Trophoblast cell (in vitro differentiated cells and primary cell): Measurements from ENCODE around the gene PGAP3.

Experiments
- DNase-seq, 2 donors: peaks; one replicate each; pipeline ENCODE4 v3.0.0-alpha.2; 2016
- H2AFZ ChIP-seq: 2 replicates; pipeline ENCODE4 v1.6.1; 2013; ENCODE audit warnings: low read length, moderate library complexity, mild to moderate bottlenecking; ENCODE audit not compliant: insufficient read depth, poor library complexity
- H2AK5ac ChIP-seq: 2 replicates; pipeline ENCODE4 v1.6.1; 2013; ENCODE audit warnings: mild to moderate bottlenecking, low read length
- H2BK120ac ChIP-seq: 2 replicates; pipeline ENCODE4 v1.6.1; 2013; ENCODE audit warnings: low read length, mild to moderate bottlenecking, moderate library complexity; ENCODE audit not compliant: insufficient read depth, poor library complexity
- H2BK12ac ChIP-seq: 2 replicates; pipeline ENCODE4 v1.6.1; 2013; ENCODE audit warnings: mild to moderate bottlenecking, low read length, moderate library complexity
- H2BK5ac ChIP-seq: 2 replicates; pipeline ENCODE4 v1.6.1; 2013; ENCODE audit warnings: low read length, low read depth, moderate library complexity, mild to moderate bottlenecking; ENCODE audit not compliant: poor library complexity
- H3K14ac ChIP-seq: 2 replicates; pipeline ENCODE4 v1.6.1; 2013; ENCODE audit warnings: mild to moderate bottlenecking, low read length
- H3K18ac ChIP-seq: 2 replicates; pipeline ENCODE4 v1.6.1; 2013; ENCODE audit warnings: mild to moderate bottlenecking, low read length
- H3K23ac ChIP-seq: 2 replicates; pipeline ENCODE4 v1.6.1; 2013; ENCODE audit warnings: low read length
- H3K27ac ChIP-seq: 2 replicates; pipeline ENCODE4 v1.5.1; 2013; ENCODE audit warnings: low read depth, mild to moderate bottlenecking, inconsistent platforms, low read length, moderate library complexity
- H3K27me3 ChIP-seq: 2 replicates; pipeline ENCODE4 v1.6.1; 2013; ENCODE audit warnings: inconsistent platforms, mild to moderate bottlenecking, low read length, moderate library complexity; ENCODE audit not compliant: insufficient read depth
- H3K36me3 ChIP-seq, 2 experiments: 1 replicate in 1 of 2; 2 replicates in 1 of 2; pipeline ENCODE4 v1.6.1; 2013; ENCODE audit warnings: low read length in 2 of 2, mild to moderate bottlenecking in 2 of 2, moderate library complexity in 1 of 2; ENCODE audit not compliant: insufficient read depth in 2 of 2, control insufficient read depth in 1 of 2
- H3K4ac ChIP-seq: 2 replicates; pipeline ENCODE4 v1.6.1; 2013; ENCODE audit warnings: low read depth, mild to moderate bottlenecking, low read length, moderate library complexity
- H3K4me1 ChIP-seq, 2 experiments: 1 replicate in 1 of 2; 2 replicates in 1 of 2; pipeline ENCODE4 v1.6.1; 2013; ENCODE audit warnings: low read length in 2 of 2, mild to moderate bottlenecking in 2 of 2, moderate library complexity in 1 of 2; ENCODE audit not compliant: insufficient read depth in 2 of 2, control insufficient read depth in 1 of 2
- H3K4me2 ChIP-seq: 2 replicates; pipeline ENCODE4 v1.6.1; 2013; ENCODE audit warnings: inconsistent platforms, mild to moderate bottlenecking, low read length, moderate library complexity
- H3K4me3 ChIP-seq: 2 replicates; pipeline ENCODE4 v1.5.1; 2013; ENCODE audit warnings: mild to moderate bottlenecking, low read depth, low read length, inconsistent platforms
- H3K79me1 ChIP-seq: one replicate; pipeline ENCODE4 v1.6.1; 2013; ENCODE audit warnings: low read length
- H3K79me2 ChIP-seq: 2 replicates; pipeline ENCODE4 v1.6.1; 2013; ENCODE audit warnings: low read length, mild to moderate bottlenecking; ENCODE audit not compliant: control insufficient read depth, insufficient read depth, poor library complexity
- H3K9ac ChIP-seq: 2 replicates; pipeline ENCODE4 v1.6.1; 2013; ENCODE audit warnings: mild to moderate bottlenecking, low read length
- H3K9me3 ChIP-seq: 2 replicates; pipeline ENCODE4 v1.6.1; 2013; ENCODE audit warnings: low read depth, mild to moderate bottlenecking, control low read depth, inconsistent platforms, low read length; ENCODE audit not compliant: insufficient read depth
- H4K12ac ChIP-seq: 2 replicates; pipeline ENCODE4 v1.6.1; 2013; ENCODE audit warnings: low read depth, mild to moderate bottlenecking, low read length, moderate library complexity
- H4K8ac ChIP-seq: 2 replicates; pipeline ENCODE4 v1.6.1; 2013; ENCODE audit warnings: low read depth, mild to moderate bottlenecking, low read length, moderate library complexity
- H4K91ac ChIP-seq: one replicate; pipeline ENCODE4 v1.6.1; 2013; ENCODE audit warnings: low read depth, mild to moderate bottlenecking, low read length, moderate library complexity
- WGBS: extraction: QIAGEN DNeasy Blood & Tissue Kit; methylation state at CpG from one replicate; pipeline ENCODE4 v1.1.7; 2013; ENCODE audit warnings: missing lambda C conversion rate; ENCODE audit not compliant: insufficient read length, insufficient coverage; ENCODE audit errors: extremely low coverage; 5-methylcytosine and 5-hydroxymethylcytosine counted together

PGAP3 gene

DNA sequence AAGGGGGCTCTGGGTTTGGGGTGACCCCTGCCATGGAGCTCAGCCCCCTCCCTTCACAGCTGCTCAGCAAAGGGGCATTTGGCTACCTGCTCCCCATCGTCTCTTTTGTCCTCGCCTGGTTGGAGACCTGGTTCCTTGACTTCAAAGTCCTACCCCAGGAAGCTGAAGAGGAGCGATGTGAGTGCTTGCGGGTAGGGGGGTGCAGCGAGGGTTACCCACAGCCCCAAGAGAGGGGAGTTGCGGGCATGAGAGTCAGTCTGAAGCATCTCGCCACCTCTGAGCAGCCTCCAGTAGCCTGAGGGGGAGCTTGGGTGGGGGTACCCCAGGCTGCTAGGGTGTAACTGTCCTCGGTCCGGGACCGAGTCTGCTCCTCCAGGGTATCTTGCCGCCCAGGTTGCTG is 29.5 kb downstream of the PGAP3 start:
- Histone ChIP-seq H3K4ac (no peak overlapping the region), H3K9ac (no peak overlapping the region), H3K27me3 (no peaks in the 10 kb centered on the region), H3K4me3 (no peak overlapping the region), H3K36me3 (peaks cover 33 to 50% of the 10 kb centered on the region in 2 experiments), H4K91ac (no peak overlapping the region), H3K4me1 (no peaks in the 10 kb centered on the region), H2AFZ (no peak overlapping the region), H3K9me3 (peaks cover 1% of the 10 kb centered on the region), H3K79me2 (no peaks in the 10 kb centered on the region), H3K79me1 (no peaks in the 10 kb centered on the region), H4K12ac (no peak overlapping the region), H3K23ac (no peak overlapping the region), H2BK5ac (no peak overlapping the region), H2AK5ac (no peak overlapping the region), H3K14ac (no peak overlapping the region), H2BK12ac (no peak overlapping the region), H3K27ac (no peak overlapping the region), H3K18ac (no peak overlapping the region), H2BK120ac (no peak overlapping the region), H3K4me2 (no peak overlapping the region), H4K8ac (no peak overlapping the region)
- WGBS: no CpG with 5 or more reads among the region's 11 CpGs
- no peak for DNase-seq

DNA sequence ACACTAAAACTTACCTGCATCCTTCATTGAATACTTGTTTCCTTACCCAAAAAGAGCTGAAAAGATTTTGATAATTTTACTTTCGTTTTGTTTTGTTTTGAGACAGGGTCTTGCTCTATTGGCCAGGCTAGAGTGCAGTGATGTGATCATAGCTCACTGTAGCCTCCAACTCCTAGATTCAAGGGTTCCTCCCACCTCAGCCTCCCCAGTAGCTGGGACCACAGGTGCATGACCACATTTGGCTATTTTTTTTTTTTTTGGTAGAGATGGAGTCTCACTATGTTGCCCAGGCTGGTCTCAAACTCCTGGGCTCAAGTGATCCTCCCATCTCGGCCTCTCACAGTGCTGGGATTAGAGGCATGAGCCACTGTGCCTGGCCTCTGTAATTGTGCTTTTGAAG is 32.8 kb downstream of the PGAP3 start:
- peaks cover 12 to 28% of the 10 kb centered on the region in 2 experiments for H3K36me3 ChIP-seq
- no peaks in the 10 kb centered on the region for H3K27me3 ChIP-seq
- no CpG with 5 or more reads among the region's 2 CpGs for WGBS
- H3K9ac ChIP-seq: no peak overlapping the region
- no peak overlapping the region for H4K91ac ChIP-seq
- H3K4me2 ChIP-seq: no peak overlapping the region
- H4K12ac ChIP-seq: no peak overlapping the region
- H3K9me3 ChIP-seq: no peaks in the 10 kb centered on the region
- H3K4ac ChIP-seq: no peak overlapping the region
- H2BK5ac ChIP-seq: no peak overlapping the region
- H3K23ac ChIP-seq: no peak overlapping the region
- H3K79me1 ChIP-seq: no peaks in the 10 kb centered on the region
- H4K8ac ChIP-seq: no peak overlapping the region
- H3K27ac ChIP-seq: no peak overlapping the region
- H3K4me3 ChIP-seq: no peak overlapping the region
- H3K4me1 ChIP-seq: peaks cover 4 to 8% of the 10 kb centered on the region in 2 experiments
- no peak overlapping the region for H2AFZ ChIP-seq
- no peak overlapping the region for H2BK120ac ChIP-seq
- H3K79me2 ChIP-seq: no peaks in the 10 kb centered on the region
- no peak overlapping the region for H2AK5ac ChIP-seq
- H3K18ac ChIP-seq: no peak overlapping the region
- H2BK12ac ChIP-seq: no peak overlapping the region
- DNase-seq: no peak
- H3K14ac ChIP-seq: no peak overlapping the region

DNA sequence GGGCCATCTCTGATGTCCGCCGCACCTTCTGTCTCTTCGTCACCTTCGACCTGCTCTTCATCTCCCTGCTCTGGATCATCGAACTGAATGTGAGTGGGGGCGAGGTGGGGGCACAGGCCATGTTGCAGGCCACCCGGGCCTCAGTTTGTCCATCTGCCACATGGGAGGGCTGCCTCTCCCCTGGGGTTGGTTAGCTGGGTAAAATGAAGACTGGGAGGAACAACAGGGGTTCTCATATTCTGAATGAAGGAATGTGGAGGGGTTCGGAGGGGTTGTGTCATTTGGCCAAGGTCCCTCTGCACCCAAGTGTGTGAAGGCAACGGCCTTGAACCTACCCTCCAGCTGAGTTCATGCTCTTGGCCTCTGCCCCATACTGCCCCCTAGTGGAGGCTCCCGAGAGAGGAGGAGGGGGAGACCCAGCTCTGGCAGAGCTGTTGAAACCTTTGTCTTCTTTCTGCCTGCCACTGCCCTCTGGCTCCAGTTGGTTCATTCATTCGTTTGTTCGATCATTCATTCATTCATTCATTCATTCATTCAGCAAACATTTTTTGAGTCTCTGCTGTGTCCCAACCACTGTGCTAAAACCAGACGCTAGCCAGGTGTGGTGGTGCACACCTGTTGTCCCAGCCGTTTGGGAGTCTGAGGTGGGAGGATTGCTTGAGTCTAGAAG is 34.1 kb downstream of the PGAP3 start:
- H4K91ac ChIP-seq: no peak overlapping the region
- no peak overlapping the region for H4K12ac ChIP-seq
- peak in 1 of 2 donors; percentile 70 for DNase-seq

DNA sequence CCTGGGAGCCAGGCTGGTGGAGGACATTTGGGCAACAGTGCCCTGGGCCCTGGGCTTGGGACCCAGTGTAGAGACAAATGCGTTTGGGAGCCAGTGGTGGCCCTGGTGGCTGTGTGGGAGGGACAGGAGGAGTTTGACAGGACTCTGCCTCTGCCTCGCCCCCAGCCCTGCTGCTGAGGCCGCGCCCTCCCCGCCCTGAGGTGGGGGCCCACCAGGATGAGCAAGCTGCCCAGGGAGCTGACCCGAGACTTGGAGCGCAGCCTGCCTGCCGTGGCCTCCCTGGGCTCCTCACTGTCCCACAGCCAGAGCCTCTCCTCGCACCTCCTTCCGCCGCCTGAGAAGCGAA is 34.6 kb downstream of the PGAP3 start:
- H3K27ac ChIP-seq: no peak overlapping the region
- no peaks in the 10 kb centered on the region for H3K79me1 ChIP-seq
- no peak for DNase-seq
- no peak overlapping the region for H4K8ac ChIP-seq
- H4K91ac ChIP-seq: no peak overlapping the region
- peaks cover 9 to 14% of the 10 kb centered on the region in 2 experiments for H3K36me3 ChIP-seq
- H2AK5ac ChIP-seq: no peak overlapping the region
- no peak overlapping the region for H3K9ac ChIP-seq
- no peak overlapping the region for H3K18ac ChIP-seq
- no peaks in the 10 kb centered on the region for H3K79me2 ChIP-seq
- H2BK120ac ChIP-seq: no peak overlapping the region
- H2BK12ac ChIP-seq: no peak overlapping the region
- no peak overlapping the region for H2AFZ ChIP-seq
- WGBS: no CpG with 5 or more reads among the region's 12 CpGs
- no peak overlapping the region for H4K12ac ChIP-seq
- no peak overlapping the region for H3K4me3 ChIP-seq
- H3K4ac ChIP-seq: no peak overlapping the region
- H3K27me3 ChIP-seq: no peaks in the 10 kb centered on the region
- no peak overlapping the region for H3K23ac ChIP-seq
- peaks cover 4 to 8% of the 10 kb centered on the region in 2 experiments for H3K4me1 ChIP-seq
- H3K4me2 ChIP-seq: no peak overlapping the region
- H3K14ac ChIP-seq: no peak overlapping the region
- no peak overlapping the region for H2BK5ac ChIP-seq
- no peaks in the 10 kb centered on the region for H3K9me3 ChIP-seq

More for the DNA sequence above, 34.1 kb downstream of the PGAP3 start:
- Histone ChIP-seq H2BK120ac (no peak overlapping the region), H3K18ac (no peak overlapping the region), H3K9ac (no peak overlapping the region), H3K79me2 (no peaks in the 10 kb centered on the region), H3K4ac (no peak overlapping the region), H3K27me3 (no peaks in the 10 kb centered on the region), H4K8ac (no peak overlapping the region), H3K4me2 (no peak overlapping the region), H3K23ac (no peak overlapping the region), H2BK5ac (no peak overlapping the region), H3K14ac (no peak overlapping the region), H2AFZ (no peak overlapping the region), H3K4me1 (peaks cover 4 to 8% of the 10 kb centered on the region in 2 experiments), H3K9me3 (no peaks in the 10 kb centered on the region), H2AK5ac (no peak overlapping the region), H3K36me3 (peaks cover 10 to 18% of the 10 kb centered on the region in 2 experiments), H3K79me1 (no peaks in the 10 kb centered on the region), H2BK12ac (no peak overlapping the region), H3K27ac (no peak overlapping the region), H3K4me3 (no peak overlapping the region)
- no CpG with 5 or more reads among the region's 14 CpGs for WGBS
